Measurements from ENCODE around the gene CIB4.

- TF ChIP-seq CTCF (IDR thresholded peaks at IDR 0.05) (no peak), POLR2A (IDR thresholded peaks at IDR 0.05) (no peak)
Measured at GRCh38 chr2:26573241-26573925, 67.8 kb downstream of the CIB4 start.
